KOPT-K1 (cell line): ENCODE data around the gene CD58.

Experiments used
- H3K27ac ChIP-seq: fragments of 200-600 bp; sonication (generic); 2 replicates; pipeline ENCODE4 v1.5.1; 2016; ENCODE audit warnings: antibody characterized with exemption, mild to moderate bottlenecking, low read depth, low read length; ENCODE audit not compliant: poor library complexity, severe bottlenecking
- H3K36me3 ChIP-seq: fragments of 200-600 bp; sonication (generic); 2 replicates; pipeline ENCODE4 v1.5.1; 2017; ENCODE audit warnings: antibody characterized with exemption, mild to moderate bottlenecking, low read length, moderate library complexity; ENCODE audit not compliant: insufficient read depth
- H3K9me3 ChIP-seq: fragments of 200-600 bp; sonication (generic); 2 replicates; pipeline ENCODE4 v1.5.1; 2017; ENCODE audit warnings: antibody characterized with exemption, low read length, mild to moderate bottlenecking; ENCODE audit not compliant: insufficient read depth, poor library complexity, severe bottlenecking

CD58 gene

GRCh38 chr1:116506132-116507004 lies 64.5 kb downstream of the CD58 start:
- H3K27ac ChIP-seq, result peak overlapping the region; percentile 89
- no peaks in the 10 kb centered on the region for H3K36me3 ChIP-seq
- no peaks in the 10 kb centered on the region for H3K9me3 ChIP-seq

- peak overlapping the region; percentile 89 for H3K27ac ChIP-seq
- H3K9me3 ChIP-seq, result no peaks in the 10 kb centered on the region
Observed at GRCh38 chr1:116504308-116505156, 66.3 kb downstream of the CD58 start.

GRCh38 chr1:116503546-116504307 lies 67.1 kb downstream of the CD58 start:
- Histone ChIP-seq H3K9me3 (no peaks in the 10 kb centered on the region), H3K27ac (peak overlapping the region; percentile 89), H3K36me3 (no peaks in the 10 kb centered on the region)

More at GRCh38 chr1:116504308-116505156, 66.3 kb downstream of the CD58 start:
- no peaks in the 10 kb centered on the region for H3K36me3 ChIP-seq

- Histone ChIP-seq H3K9me3 (no peaks in the 10 kb centered on the region), H3K36me3 (no peaks in the 10 kb centered on the region), H3K27ac (peak overlapping the region; percentile 89)
Observed at GRCh38 chr1:116502671-116503314, 68.0 kb downstream of the CD58 start.

- Histone ChIP-seq H3K27ac (peak overlapping the region; percentile 89), H3K9me3 (no peaks in the 10 kb centered on the region), H3K36me3 (no peaks in the 10 kb centered on the region)
Observed at GRCh38 chr1:116501870-116502244, 69.0 kb downstream of the CD58 start.

GRCh38 chr1:116501125-116501869 lies 69.5 kb downstream of the CD58 start:
- Histone ChIP-seq H3K36me3 (no peaks in the 10 kb centered on the region), H3K9me3 (no peaks in the 10 kb centered on the region), H3K27ac (peak overlapping the region; percentile 89)

- Histone ChIP-seq H3K27ac (peak overlapping the region; percentile 89), H3K9me3 (no peaks in the 10 kb centered on the region), H3K36me3 (no peaks in the 10 kb centered on the region)
Observed at GRCh38 chr1:116498789-116499628, 71.8 kb downstream of the CD58 start.

GRCh38 chr1:116497656-116498055 lies 73.2 kb downstream of the CD58 start:
- H3K36me3 ChIP-seq, result no peaks in the 10 kb centered on the region
- peak overlapping the region; percentile 4 for H3K27ac ChIP-seq
- H3K9me3 ChIP-seq, result no peaks in the 10 kb centered on the region

- H3K9me3 ChIP-seq, result no peaks in the 10 kb centered on the region
- H3K27ac ChIP-seq, result peak overlapping the region; percentile 19
- no peaks in the 10 kb centered on the region for H3K36me3 ChIP-seq
Observed at GRCh38 chr1:116496898-116497297, 73.9 kb downstream of the CD58 start.

GRCh38 chr1:116496380-116496779 lies 74.4 kb downstream of the CD58 start:
- Histone ChIP-seq H3K36me3 (no peaks in the 10 kb centered on the region), H3K27ac (peak overlapping the region; percentile 19), H3K9me3 (no peaks in the 10 kb centered on the region)

- Histone ChIP-seq H3K36me3 (no peaks in the 10 kb centered on the region), H3K27ac (no peak overlapping the region)
Observed at GRCh38 chr1:116495535-116495934, 75.3 kb downstream of the CD58 start.

GRCh38 chr1:116494745-116495144 lies 76.1 kb downstream of the CD58 start:
- H3K36me3 ChIP-seq, result no peaks in the 10 kb centered on the region
- H3K27ac ChIP-seq, result no peak overlapping the region
- no peaks in the 10 kb centered on the region for H3K9me3 ChIP-seq

More at GRCh38 chr1:116495535-116495934, 75.3 kb downstream of the CD58 start:
- no peaks in the 10 kb centered on the region for H3K9me3 ChIP-seq

GRCh38 chr1:116494353-116494692 lies 76.5 kb downstream of the CD58 start:
- H3K9me3 ChIP-seq, result no peaks in the 10 kb centered on the region
- H3K36me3 ChIP-seq, result no peaks in the 10 kb centered on the region
- no peak overlapping the region for H3K27ac ChIP-seq
